Endothelial cell (in vitro differentiated cells): Measurements from ENCODE around the gene SUPT3H. TPM values are rescaled to one million over a fixed set of nuclear protein-coding genes. Genes with fewer than 3 reads are reported as not detected.

Experiments used
- DNase-seq: peaks from one replicate; pipeline ENCODE4 v3.0.0; 2021; ENCODE audit warnings: low spot score
- H3K27ac Mint-ChIP-seq: one replicate; pipeline ENCODE4 v1.8.0; 2021; ENCODE audit warnings: mixed read lengths, inconsistent platforms; ENCODE audit not compliant: unreplicated experiment
- H3K27me3 Mint-ChIP-seq: one replicate; pipeline ENCODE4 v1.8.0; 2021; ENCODE audit warnings: mild to moderate bottlenecking, moderate library complexity, mixed read lengths, inconsistent platforms; ENCODE audit not compliant: unreplicated experiment
- H3K36me3 Mint-ChIP-seq: one replicate; pipeline ENCODE4 v1.8.0; 2021; ENCODE audit warnings: mild to moderate bottlenecking, low read depth, mixed read lengths, inconsistent platforms; ENCODE audit not compliant: unreplicated experiment
- H3K4me1 Mint-ChIP-seq: one replicate; pipeline ENCODE4 v1.8.0; 2021; ENCODE audit warnings: mild to moderate bottlenecking, mixed read lengths, inconsistent platforms; ENCODE audit not compliant: unreplicated experiment
- H3K4me3 Mint-ChIP-seq: one replicate; pipeline ENCODE4 v1.8.0; 2021; ENCODE audit warnings: mild to moderate bottlenecking, mixed read lengths, inconsistent platforms; ENCODE audit not compliant: unreplicated experiment
- H3K9me3 Mint-ChIP-seq: one replicate; pipeline ENCODE4 v1.8.0; 2021; ENCODE audit warnings: mixed read lengths, inconsistent platforms; ENCODE audit not compliant: unreplicated experiment
- total RNA-seq: library from RNA; stranded (reverse); fragmentation: NEBNext Ultra II Directional; extraction: Animal tissue kit (Norgen Biotek cat#: 25700); gene quantifications from one replicate; pipeline ENCODE4 v1.2.1, GENCODE V29; 2021; ENCODE audit not compliant: unreplicated experiment
- TF ChIP-seq, protein P1 (sequence below): fragments of 200-600 bp; sonication (generic); IDR thresholded peaks from one replicate; pipeline ENCODE4 v1.5.0; 2021; ENCODE audit warnings: antibody characterized with exemption; ENCODE audit not compliant: unreplicated experiment

Gene SUPT3H
- total RNA-seq, 1 donor from 2014 or later = 28.5 TPM

DNA sequence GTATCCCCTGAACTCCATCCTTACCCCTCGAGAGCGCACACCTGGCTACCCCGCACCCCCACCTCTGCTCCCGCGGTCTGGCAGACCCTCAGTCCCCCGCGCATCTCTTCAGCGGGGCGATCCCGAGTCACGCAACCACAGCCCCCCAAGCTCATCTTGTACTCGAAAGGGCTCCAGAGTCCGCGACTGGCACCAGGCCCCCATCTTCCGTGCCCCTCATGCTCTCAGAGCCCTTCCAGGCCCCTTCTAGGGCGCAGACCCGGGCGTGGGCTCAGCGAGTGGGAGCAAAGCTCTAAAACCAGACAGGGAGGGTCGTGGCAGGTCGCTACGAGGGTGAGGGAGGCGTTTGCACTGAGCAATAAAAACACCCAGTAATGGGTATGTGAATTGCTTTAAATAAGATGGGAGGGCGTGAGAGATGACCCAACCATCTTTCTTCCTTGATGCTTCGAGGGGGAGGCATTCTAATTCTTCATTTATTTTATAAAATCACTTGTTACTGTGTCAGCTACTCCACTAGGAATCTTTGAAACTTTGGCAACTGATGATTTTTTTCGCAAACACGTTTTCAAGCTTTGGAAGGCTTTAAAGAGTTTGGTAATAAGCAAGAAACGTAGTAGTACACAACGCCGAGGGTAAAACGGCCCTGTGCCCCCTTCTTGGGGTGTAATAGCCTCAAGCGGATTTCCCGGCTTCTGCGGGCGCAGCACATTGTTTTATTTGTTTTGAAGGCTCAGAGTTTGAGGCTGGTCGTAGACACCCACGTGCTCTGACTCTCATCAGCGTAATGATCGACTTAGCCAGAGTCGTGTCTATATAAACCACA, 42.6 kb upstream of the SUPT3H start:
- no peaks in the 10 kb centered on the region for H3K36me3 Mint-ChIP-seq
- H3K27ac Mint-ChIP-seq = no peak overlapping the region
- peaks cover 14% of the 10 kb centered on the region for H3K27me3 Mint-ChIP-seq
- DNase-seq = peak; percentile 9
- H3K4me3 Mint-ChIP-seq = peak overlapping the region; percentile 84
- H3K4me1 Mint-ChIP-seq = peaks cover 11% of the 10 kb centered on the region
- TF ChIP-seq, protein P1, sequence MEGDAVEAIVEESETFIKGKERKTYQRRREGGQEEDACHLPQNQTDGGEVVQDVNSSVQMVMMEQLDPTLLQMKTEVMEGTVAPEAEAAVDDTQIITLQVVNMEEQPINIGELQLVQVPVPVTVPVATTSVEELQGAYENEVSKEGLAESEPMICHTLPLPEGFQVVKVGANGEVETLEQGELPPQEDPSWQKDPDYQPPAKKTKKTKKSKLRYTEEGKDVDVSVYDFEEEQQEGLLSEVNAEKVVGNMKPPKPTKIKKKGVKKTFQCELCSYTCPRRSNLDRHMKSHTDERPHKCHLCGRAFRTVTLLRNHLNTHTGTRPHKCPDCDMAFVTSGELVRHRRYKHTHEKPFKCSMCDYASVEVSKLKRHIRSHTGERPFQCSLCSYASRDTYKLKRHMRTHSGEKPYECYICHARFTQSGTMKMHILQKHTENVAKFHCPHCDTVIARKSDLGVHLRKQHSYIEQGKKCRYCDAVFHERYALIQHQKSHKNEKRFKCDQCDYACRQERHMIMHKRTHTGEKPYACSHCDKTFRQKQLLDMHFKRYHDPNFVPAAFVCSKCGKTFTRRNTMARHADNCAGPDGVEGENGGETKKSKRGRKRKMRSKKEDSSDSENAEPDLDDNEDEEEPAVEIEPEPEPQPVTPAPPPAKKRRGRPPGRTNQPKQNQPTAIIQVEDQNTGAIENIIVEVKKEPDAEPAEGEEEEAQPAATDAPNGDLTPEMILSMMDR = no peak
- H3K9me3 Mint-ChIP-seq = no peaks in the 10 kb centered on the region

DNA sequence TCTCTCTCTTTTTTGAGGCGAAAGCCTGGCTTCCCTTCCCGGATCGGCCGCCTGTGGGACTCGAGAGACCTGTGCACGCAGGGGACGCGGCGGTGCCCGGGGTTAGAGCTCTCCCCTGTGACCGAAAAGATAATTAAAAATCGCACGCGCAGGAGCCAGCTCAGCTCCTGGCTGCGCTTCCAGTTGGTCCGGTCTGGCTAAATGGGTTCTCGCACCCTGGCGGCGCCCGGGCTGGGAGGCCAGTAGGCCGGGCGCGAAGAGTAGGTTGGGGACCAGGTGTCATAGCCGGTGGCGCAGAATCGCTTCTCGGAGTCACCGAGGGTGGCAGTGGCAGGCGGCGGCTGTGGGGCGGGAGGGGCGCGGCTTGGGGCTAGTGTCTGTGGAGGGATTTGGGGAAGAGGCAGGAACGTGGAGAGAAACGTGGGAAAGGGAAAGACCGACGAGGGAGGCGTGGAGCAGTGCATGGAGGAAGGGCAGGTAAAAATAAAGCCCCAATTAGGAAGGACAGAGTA, 41.9 kb upstream of the SUPT3H start:
- peak; percentile 70 for DNase-seq
- Mint-ChIP-seq H3K9me3 (no peaks in the 10 kb centered on the region), H3K4me3 (peak overlapping the region; percentile 84), H3K4me1 (peaks cover 11% of the 10 kb centered on the region), H3K27ac (no peak overlapping the region), H3K27me3 (peaks cover 11% of the 10 kb centered on the region), H3K36me3 (no peaks in the 10 kb centered on the region)
- TF ChIP-seq, protein P1 = no peak

DNA sequence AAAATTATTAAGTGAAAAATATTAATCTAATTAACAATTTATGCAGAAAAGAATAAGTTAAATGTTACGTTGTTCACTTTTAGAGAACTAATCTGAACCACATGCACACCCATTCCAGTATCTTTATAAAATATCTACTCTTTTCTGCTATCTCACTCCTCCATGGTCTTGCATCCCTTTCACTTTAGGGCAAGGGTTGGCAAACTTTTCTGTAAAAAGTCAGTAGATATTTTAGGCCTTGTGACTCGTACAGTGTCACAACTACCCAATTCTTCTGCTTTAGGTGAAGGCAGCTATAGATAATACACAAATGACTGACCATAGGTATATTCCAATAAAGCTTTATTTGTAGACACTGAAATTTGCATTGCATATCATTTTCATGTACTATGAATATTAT, 39.7 kb upstream of the SUPT3H start:
- peaks cover 11% of the 10 kb centered on the region for H3K4me1 Mint-ChIP-seq
- no peak overlapping the region for H3K4me3 Mint-ChIP-seq
- H3K27ac Mint-ChIP-seq = no peak overlapping the region
- TF ChIP-seq, protein P1 = no peak
- H3K36me3 Mint-ChIP-seq = no peaks in the 10 kb centered on the region
- no peaks in the 10 kb centered on the region for H3K9me3 Mint-ChIP-seq
- peaks cover 8% of the 10 kb centered on the region for H3K27me3 Mint-ChIP-seq
- no peak for DNase-seq

DNA sequence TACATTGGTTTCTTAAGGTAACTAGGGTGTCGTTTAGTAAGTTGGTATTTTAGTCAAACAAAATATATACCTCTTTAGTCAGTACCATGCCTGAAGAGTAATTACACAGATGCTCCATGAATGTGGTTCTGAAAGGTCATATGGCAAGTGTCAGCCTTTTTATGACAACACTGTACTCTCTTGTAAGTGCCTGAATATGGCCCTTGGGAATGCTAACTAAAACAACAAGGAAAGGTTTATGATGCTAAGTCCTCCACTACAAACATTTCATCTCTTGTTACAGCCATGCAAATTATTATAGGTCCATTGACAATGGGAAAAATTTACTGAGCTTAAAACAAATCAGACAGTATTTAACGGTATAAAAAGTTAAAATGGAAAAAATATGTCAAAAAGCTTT, 39.0 kb upstream of the SUPT3H start:
- Mint-ChIP-seq H3K27me3 (peaks cover 8% of the 10 kb centered on the region), H3K4me1 (peaks cover 11% of the 10 kb centered on the region), H3K9me3 (no peaks in the 10 kb centered on the region), H3K27ac (no peak overlapping the region), H3K36me3 (no peaks in the 10 kb centered on the region), H3K4me3 (no peak overlapping the region)
- TF ChIP-seq, protein P1 = no peak
- no peak for DNase-seq
